ENCODE results near the gene EXOC6B.

- TF ChIP-seq CTCF (IDR thresholded peaks at IDR 0.05) (no peak), ZFX (IDR thresholded peaks at IDR 0.05; ENCODE audit: borderline replicate concordance) (no peak)
Measured at GRCh38 chr2:72750466-72750865, 75.4 kb downstream of the EXOC6B start.
